NCI-H2081 (cell line): ENCODE measurements around the gene CCDC78.
A peak's percentile ranks its signal among the peaks of the same experiment; 100 is the strongest.

Experiments
- DNase-seq, 2 experiments: peaks; one replicate each; lab custom pipeline; 2025; lab: John Stamatoyannopoulos, UW

The CCDC78 gene

DNA sequence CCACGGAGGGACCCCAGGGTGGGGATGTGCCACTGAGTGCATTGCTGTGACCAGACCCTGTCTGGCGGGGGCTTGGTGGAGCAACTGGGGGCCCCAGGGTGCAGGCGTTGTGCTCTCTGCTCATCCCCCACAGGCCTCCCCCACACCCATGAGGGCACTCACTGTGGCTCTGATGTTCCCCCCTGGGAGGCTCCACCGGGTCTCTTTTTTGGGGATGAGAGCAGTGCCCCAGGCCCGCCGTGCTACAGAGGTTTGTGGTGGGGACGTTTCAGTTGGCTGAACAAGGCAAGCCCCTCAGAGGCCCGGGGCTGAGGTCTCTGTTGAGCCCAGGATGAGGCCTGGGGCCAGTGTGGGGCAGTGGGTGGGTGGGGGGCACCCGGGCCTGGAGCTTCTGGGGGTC is 2.5 kb downstream of the CCDC78 start:
- no peak for DNase-seq

DNA sequence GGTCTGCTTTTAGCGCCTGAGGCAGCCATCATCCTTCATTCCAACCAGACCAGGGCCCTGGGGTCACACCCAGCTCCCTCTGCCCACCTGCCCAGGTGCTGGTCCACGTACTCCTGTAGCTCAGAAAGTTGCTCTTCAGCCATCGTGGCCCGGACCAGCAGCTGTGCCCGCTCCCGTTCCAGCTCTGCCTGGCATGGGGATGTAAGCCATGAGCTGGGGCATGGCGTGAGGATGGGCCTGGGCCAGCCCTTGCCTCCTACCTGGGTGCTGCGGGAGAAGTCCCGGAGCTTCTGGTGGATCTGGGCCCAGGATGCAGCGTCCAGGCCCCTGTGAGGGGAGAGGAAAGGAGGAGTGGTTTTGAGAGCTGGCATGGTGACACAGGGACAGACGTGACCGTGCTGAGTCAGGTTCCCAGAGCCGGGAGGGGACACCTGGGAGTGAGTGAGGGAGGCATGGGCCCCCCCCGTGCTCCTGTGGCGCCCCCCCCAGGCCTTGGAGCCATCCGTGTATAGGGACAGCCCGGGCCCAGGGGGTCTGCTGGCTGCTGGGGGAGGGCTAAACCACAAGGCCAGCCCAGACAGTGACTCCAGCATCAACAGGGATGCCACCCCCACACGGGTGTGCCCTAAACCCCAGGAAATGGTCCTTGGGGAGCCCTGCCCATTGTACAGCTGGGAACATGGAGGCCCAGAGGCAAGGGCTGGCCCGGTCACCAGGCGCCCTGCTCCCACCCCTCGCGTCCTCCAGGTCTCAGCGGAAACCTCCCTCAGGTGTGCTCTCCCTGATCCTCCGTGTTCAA is 3.2 kb downstream of the CCDC78 start:
- no peak for DNase-seq

DNA sequence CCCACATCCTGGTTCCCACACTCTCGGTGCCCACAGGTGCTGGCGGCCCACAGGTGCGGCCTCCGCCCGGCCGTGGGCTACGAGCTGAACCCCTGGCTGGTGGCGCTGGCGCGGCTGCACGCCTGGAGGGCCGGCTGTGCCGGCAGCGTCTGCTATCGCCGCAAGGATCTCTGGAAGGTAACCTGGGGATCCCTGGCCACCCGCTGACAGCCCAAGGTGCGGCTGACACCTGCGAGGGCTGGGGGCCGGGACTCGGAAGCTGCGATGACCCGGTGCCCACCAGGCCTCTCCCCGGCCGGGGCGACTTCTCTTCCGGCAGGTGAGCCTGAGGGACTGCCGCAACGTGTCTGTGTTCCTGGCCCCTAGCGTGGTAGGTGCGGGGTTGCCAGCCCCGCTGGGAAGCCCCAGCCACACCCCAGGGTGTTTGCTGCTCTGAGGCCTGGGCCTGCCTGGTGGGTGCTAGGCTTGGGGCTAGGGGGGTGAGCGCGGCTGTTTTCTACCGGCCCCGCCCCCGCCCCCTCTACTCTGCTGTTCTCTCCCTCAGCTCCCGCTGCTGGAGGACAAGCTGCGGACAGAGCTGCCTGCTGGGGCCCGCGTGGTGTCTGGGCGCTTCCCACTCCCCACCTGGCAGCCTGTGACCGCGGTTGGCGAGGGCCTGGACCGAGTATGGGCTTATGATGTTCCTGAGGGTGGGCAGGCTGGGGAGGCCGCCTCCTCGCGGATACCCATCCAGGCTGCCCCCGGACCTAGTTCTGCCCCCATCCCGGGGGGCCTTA is 4.3 kb downstream of the CCDC78 start:
- DNase-seq, result peak in 1 of 2 experiments; percentile 18

DNA sequence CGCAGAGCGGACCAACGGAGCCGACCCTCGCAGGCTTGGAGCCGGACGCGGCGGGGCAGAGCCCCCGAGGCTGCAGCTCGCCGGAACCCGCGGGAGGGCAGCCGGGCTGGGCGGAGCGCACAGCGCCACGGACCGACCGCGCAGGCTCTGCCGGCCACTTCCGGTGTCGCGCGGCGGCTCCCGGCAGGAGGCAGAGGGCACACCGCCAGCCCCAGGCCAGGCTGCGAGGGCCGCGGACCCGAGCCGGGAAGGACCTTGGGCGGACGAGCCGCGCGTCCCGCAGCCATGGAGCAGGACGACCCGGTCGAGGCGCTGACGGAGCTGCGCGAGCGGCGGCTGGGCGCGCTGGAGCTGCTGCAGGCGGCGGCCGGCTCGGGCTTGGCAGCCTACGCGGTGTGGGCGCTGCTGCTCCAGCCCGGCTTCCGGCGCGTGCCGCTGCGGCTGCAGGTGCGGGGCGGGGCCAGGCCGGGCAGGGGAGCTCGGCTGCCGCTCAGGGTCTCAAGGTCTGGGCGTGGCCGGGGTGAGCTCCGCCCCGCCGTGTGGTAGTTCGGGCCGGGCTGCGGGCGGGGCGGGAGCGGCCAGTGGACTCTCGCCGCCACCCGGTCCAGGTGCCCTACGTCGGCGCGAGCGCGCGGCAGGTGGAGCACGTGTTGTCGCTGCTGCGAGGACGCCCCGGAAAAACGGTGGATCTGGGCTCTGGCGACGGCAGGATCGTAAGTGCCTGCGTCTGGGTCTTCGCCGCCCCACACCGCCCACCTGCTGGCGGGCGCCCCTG is 5.1 kb downstream of the CCDC78 start, which contains the start of gene ANTKMT:
Gene ANTKMT, plus strand, starts transcription at position 157 of the 775 bp plus-strand sequence. Its CDS starts 129 bp downstream, at position 286.
- DNase-seq, result peak; percentile 88 to 89

DNA sequence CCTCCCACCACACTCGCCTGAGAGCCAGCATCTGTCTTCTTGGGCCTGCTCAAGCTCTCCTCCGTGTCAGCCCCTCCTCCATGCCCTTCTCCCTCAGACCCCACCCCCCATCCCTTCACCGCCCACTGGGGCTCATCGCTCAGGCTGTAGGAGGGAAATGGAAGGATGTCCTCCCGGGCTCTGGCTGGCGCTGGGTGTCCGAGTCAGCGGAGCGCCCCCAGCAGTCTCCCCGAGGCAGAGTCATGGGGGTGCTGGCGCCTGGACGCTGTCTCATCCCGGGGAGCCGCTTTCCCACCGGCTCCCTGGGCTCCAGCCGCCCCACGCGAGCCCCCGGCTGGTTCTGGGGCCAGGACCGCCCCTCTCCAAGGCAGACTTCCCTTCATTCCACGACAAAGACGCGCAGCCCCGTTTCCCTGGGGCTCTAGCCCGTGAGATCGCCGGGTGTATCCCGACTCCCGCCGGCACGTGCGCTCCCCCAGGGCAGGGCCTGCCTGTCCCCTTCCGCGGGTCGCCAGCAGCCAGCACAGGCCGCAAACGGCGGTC is 5.7 kb downstream of the CCDC78 start:
- peak; percentile 65 to 74 for DNase-seq

DNA sequence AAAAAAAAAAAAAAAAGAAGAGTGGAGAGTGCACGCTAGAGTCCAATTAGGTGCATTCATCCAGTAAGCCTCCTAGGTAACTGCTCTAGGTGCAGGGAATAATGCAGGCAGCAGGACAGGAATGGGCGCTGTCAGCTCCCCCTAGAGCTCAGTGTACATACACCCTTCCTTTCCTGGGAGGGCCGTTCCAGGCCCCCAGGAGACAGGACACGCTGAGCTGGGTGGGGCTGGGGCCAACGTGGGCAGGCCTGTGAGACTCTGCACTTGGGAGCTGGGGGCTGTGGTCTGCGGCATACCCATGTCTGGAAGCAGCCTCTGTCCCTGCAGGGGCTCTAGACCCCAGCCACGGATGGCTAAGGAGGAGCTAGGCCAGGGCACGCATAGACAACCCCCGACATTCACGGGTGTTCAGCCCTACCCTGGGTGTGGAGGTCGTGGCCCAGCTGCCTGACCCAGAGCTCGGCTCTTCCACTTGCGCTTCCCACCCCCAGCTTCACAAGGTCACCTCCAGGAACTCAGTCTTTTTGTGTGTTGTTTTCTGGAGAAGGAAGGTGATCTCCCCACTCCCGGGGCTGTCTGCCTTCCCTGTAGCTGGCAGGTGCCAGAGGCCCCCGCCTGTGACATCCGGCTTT is 6.3 kb downstream of the CCDC78 start:
- DNase-seq, result peak in 1 of 2 experiments; percentile 45

DNA sequence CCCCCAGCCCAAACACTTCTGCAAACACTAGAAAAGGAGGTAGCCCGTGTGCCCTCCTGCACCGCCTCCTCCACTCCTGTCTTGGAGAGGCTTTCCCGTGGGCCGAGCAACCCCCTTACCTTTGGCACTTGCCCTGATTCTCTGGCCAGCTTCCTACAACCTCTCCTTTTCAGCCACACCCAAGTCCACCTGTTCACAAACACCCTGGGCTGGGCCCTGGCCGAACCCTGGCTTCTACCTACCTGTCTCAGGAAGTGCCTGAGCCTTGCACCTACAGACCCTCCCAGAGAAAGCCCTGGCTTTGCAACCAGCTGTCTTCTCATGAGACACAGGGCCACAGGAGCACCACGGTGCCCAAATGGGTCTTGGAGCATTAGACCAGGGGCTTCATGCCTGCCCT is 7.3 kb downstream of the CCDC78 start:
- DNase-seq, result no peak

DNA sequence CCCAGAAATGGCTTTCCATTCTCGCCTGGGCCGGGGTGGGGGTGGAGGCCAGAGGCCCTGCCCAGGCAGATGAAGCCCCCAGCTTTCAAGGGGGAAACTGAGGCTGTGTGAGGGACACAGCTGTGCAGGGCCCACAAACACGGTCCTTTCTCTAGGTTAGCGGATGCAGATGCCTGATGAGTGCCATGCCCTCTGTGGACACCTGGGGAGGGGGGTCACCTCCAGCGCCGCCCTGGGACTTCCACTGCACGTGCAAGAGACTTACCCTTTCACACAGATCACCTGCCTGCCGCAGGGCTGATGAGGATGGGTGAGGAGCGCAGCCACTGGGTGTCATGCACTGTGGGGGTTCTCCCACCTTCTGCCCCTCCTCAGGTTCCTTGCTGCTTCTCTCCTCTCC is 7.9 kb downstream of the CCDC78 start:
- DNase-seq, result no peak

DNA sequence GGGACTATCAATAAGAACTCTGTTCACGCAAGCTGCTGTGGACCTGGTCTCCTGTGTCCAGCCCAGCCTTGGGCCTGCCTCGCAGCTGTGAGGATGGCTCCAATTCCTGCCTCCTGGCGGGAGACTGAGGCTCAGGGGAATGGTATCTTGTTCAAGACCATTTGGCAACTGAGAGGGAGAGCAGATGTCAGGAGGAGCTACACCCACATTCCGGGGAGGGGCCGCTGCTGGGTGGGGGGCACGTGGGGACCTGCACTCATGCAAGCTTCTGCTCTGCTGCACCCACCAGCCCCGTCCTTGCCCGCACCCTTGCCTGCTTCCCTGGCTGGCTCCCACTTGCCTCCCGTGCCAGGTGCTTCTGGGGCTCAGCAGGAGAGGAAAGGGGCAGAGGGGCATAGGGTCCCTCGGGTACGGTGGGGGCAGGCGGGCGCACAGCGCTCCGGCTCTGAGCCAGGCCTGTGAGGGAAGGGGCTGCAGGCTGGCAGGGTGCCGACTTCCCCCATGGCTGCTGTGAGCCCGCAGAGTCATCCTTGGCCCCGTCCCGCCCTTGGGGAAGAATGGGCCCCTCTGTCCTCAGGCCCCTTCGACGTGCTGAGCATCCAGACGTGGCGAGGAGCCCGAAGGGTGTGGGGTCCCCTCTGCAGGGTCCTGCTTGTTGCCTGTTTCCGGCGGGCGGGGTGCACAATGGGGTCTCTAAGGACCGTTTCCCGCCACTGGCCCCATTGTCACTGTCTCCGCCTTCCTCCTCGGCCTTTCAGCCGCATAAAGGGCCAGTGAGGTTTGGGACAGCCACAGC is 8.6 kb downstream of the CCDC78 start:
- DNase-seq, result no peak

DNA sequence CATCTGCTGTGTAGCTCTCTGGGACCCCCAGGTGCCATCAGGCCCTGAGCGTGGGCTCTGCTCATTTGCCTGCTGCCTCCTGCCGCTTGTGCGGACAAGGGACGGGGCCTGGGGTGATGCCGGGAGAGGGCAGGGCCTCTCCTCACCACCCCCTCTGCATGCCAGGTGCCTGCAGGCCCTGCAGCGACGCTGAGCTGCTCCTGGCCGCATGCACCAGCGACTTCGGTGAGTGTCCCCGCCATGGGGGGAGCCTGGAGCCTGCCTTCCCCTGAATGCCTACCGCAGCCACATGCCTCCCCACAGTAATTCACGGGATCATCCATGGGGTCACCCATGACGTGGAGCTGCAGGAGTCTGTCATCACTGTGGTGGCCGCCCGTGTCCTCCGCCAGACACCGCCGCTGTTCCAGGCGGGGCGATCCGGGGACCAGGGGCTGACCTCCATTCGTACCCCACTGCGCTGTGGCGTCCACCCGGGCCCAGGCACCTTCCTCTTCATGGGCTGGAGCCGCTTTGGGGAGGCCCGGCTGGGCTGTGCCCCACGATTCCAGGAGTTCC is 9.4 kb downstream of the CCDC78 start:
- no peak for DNase-seq

DNA sequence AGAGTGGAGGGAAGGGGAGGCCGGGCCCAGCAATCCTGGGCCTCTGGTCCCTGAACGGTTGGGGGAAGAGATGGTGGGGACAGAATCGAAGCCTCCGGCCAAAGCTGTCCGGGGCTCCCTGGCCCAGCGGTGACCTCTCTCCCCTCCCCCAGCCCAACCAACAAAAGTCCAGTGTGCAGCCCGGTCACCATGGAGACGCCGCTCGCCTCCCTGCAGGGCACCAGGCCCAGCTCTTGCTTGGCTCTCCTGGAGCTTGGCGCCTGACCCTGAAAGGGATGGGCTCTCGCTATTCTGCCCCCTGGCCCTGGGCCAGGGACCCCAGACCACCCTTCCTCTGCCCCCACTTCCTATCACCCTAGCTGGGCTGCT is 10.1 kb downstream of the CCDC78 start:
- no peak for DNase-seq

DNA sequence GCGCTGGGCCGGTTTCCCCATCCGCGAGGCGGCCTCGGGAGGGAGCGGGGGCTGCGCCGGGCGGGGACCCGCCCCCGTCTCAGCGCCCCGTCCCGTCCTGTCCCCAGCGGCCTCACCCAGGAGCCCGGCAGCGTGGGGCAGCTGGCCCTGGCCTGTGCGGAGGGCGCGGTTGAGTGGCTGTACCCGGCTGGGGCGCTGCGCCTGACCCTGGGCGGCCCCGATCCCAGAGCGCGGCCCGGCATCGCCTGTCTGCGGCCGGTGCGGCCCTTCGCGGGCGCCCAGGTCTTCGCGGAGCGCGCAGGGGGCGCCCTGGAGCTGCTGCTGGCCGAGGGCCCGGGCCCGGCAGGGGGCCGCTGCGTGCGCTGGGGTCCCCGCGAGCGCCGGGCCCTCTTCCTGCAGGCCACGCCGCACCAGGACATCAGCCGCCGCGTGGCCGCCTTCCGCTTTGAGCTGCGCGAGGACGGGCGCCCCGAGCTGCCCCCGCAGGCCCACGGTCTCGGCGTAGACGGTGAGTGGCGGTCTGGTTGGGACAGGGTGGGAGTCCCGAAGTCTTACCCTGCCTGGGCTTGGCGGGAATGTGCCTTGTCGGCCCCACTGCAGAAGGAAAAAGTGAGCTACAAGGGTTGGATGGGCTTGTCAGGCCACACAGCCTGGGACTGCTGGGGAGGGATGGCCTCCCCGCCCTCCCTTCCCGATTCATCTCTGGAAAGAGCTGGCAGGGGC is 10.6 kb downstream of the CCDC78 start:
- no peak for DNase-seq

DNA sequence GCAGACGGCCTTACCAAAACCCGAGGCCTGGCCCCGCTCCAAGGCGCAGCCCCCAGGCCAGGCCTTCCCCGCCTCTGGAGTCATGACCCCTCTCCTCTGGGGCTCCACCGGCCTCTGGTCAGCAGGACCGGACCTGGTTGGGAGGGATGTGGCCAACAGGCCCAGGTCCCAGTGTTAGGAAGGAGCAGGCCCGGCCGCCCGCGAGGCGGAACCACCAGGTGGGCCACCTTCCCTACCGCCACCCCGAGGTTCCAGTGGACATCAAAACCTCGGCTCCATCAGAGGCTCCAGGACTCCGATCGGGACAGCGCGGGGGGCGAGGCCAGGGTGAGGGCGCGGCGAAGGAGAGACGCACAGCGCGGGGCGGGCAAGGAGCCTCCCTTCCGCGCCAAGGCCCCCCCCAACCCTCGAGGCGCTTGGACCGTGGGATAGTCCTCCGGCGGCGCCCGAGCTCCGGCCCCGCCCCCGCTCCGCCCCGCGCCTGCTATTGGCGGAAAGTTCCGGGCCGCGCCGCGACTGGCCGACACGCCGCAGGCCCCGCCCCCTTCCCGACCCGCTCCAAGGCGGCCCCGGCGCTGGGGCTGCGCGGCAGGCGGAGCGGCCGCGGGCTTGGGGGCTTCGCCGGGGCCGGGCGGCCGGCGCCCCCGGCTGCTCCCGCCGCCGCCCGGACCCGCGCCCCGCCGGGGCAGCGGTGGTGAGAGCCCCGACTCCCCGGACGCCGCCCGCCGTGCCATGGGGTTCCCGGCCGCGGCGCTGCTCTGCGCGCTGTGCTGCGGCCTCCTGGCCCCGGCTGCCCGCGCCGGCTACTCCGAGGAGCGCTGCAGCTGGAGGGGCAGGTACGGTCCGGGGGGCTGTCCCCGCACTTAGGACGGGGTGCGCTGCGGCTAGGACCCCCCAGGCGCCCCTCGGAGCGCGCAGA is 11.4 kb downstream of the CCDC78 start, which contains the start of gene METRN:
Gene METRN, plus strand, starts transcription at position 561 of the 919 bp plus-strand sequence. Its CDS starts 172 bp downstream, at position 733.
- DNase-seq, result peak; percentile 71 to 75

DNA sequence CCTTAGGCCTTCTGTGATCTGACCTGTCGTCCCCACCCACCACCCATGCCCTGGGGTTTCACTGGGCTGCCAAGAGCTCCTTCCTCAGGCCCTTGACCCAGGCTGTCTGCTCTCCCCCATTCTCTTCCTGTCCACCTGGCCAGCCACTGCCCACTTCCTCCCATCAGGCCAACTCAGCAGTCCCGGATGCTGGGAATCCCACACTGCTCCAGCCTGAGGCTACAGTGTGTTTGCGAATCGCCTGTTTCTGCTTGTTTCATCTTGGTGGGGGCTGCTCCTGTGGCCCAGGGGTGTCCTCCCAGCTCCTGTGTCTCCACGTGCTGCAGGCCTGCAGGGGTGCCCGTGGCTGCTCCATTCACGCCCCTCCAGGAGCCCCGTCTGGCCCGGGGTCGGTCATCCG is 12.2 kb downstream of the CCDC78 start:
- DNase-seq, result no peak

DNA sequence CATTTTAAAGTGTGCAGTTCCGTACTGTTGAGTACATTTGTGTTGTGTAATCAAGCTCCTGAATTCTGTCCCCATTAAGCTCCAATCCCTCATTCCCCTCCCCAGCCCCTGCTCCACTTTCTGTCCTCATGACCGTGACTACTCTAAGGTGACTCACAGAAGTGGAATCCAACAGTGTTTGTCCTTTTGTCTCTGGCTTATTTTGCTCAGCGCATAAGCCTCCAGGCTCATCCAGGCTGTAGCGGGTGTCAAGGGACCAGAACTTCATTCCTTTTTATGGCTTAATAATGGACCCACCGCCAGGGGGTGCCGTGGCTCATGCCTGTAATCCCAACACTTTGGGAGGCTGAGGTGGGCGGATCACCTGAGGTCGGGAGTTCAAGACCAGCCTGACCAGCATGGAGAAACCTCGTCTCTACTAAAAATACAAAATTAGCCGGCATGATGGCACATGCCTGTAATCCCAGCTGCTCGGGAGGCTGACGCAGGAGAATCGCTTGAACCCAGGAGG is 13.4 kb downstream of the CCDC78 start:
- peak in 1 of 2 experiments; percentile 43 for DNase-seq

DNA sequence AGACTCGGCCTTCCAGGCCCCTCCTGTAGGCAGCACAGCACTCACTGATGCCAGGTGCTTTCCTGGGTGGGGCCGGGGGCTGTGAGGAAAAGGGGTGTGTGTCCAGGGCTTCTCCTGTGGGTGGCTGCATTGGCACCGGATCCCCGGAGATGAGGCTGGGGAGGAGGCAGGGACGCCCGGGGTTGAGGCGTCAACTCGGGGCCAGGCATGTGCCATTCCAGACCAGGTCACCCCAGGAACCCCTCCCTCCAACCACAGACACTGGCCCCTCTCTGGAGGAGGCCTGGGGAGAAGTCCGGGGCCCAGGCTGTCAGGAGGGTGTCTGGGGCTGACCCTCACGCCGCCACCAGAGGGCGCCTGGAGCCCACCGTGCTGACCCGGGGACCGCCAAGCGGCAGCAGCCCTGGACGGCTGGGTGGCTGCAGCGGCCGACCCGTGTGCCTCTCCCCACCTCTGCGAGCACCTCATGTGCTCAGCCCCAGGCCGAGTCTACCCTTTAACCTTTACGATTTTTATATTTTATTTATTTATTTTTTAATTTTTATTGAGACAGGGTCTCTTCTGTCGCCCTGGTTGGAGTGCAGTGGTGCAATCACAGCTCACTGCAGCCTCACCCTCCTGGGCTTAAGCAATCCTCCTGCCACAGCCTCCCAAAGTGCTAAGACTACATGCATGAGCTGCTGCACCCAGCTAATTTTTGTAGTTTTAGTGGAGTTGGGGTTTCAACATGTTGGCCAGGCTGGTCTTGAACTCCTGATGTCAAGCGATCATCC is 14.5 kb downstream of the CCDC78 start:
- peak; percentile 51 for DNase-seq

DNA sequence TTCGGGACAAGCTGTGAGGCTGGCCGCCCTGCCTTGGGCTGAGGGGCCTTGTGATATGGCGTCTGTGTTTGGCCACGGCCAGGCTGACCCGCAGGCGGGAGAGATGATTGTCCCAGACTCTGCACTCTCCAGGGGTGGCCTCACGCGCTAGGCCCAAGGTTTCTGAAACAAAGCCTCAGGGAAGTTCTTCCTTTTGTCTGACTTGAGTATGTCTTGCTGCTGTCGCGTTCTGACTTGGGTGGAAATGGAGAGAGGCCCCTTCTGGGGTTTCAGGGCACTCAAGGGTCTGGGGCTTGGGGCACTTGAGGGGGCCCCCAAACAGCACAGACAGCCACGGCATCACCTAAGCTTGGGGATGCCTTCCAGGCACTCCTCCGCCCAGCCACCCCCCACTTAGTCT is 15.2 kb downstream of the CCDC78 start:
- DNase-seq, result no peak
